GM21390 (cell line): ENCODE data around the gene PTPRD.

ENCODE experiments used
- ATAC-seq: cut with Tn5 transposase; IDR thresholded peaks from one replicate; pipeline ENCODE4 v1.9.1; 2021; ENCODE audit not compliant: unreplicated experiment

PTPRD gene

GRCh38 chr9:10204276-10204675, 408.5 kb downstream of the PTPRD start:
- ATAC-seq: no peak

DNA sequence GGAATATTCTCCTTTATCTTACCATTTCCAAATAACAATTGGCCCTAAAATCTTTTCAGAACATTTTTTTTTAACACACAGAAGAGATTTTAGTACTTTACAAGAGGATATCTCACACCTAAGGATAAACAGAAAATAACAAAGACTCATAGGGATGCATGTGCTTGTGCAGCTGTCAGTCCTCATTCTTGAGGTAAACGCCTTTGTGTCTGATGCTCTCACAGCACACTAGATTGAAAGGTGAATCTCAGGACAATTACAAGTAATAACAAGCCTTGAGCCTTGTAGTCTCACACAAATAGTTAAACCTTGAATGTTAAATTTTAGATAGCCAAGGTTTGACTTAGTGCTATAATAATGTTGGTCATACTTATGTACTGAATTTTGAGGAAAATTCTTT, 439.2 kb downstream of the PTPRD start:
- no peak for ATAC-seq

GRCh38 chr9:10172476-10172875, 440.3 kb downstream of the PTPRD start:
- ATAC-seq: no peak

- no peak for ATAC-seq
Measured at GRCh38 chr9:10168241-10168640, 444.6 kb downstream of the PTPRD start.

GRCh38 chr9:10148796-10149195, 464.0 kb downstream of the PTPRD start:
- no peak for ATAC-seq

GRCh38 chr9:10146517-10147331, 466.1 kb downstream of the PTPRD start:
- no peak for ATAC-seq

GRCh38 chr9:10144355-10144754, 468.4 kb downstream of the PTPRD start:
- ATAC-seq: no peak

DNA sequence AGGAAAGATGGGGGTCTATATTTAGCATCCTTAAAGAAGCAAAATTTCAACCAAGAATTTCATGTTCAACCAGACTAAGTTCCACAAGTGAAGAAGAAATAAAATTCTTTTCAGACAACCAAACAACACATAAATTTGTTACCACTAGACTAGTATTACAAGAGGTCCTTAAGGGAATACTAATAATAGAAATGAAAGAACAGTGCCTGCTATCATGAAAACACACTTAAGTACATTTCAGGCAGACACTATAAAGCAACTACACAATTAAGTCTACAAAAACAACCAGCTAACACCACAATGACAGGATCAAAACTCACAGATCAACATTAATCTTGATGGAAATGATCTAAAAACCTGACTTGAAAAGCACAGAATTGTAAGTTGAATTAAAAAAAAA, 477.2 kb downstream of the PTPRD start:
- no peak for ATAC-seq

DNA sequence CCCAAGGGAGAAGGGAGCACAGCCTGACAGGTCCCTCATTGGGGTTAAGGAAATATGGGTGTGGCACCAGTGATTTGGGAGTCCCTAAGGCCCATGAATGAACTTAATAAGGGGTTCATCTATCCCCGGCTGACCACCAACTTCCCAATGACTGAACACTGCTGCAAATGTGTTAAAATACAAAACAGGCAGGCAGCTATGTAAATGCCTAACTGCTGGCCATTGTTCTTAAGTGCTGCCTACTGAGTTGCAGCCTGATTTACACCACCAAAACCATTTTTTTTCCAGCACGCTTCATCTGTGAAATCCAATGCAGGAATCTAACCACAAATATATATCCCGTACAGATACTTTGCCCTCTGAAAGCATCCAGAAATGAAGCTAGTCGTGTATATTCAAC, 478.5 kb downstream of the PTPRD start:
- ATAC-seq: no peak

- no peak for ATAC-seq
Measured at GRCh38 chr9:10130061-10130675, 482.6 kb downstream of the PTPRD start.

DNA sequence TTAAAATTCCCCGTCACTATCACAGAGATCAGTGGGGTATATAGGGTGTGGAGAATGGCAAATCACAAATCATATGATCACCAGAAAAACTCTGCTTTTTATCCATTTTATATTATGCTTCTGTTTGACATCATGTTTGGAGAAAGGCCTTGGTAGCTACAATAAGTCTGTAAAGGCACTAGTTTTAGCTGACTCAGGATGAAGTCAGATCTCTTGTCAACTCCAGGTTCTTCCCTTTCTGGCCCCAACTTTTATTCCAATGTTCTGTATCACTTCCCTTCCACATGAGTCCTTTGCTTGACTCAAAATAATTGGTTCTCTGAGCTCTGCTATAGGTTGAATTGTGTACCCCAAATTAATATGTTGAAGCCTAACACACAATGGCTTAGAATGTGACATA, 484.9 kb downstream of the PTPRD start:
- ATAC-seq: no peak

DNA sequence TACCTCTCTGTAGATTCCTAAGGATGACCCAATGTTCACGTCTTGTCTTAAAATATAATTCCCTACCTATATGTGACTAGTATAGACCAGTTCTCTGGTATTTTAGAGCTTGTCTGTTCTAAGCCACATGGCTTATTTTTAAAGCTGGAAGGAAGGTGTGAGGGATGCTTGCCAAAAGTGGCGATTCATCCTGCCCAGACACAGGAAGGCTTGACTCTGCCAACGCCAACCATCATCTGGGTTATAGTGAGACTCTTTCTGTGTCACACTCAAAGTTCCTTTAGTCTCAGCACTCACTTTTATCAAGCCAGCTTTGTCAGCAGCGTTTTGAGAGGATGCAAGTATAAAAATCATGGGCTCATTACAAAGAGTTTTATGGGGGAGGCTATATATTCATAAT, 500.0 kb downstream of the PTPRD start:
- no peak for ATAC-seq

DNA sequence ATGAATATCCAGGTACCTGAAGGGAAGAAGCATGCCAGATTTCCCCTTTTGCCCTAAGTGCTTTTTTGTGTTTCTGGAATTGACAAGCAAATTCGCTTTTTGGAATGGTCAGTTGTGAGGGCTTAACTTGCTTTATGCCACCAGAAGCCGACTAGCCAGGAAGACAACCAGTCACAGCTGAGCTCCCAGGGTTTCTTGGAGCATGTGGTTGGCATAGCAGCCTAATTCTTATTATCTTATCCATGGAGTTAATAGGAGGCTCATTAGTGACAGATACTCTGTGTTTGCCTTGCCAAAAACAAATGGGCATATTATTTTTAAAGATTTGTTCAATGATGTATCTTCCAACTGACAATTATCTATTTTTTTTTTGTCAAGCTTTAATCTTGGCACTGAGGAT, 500.7 kb downstream of the PTPRD start:
- ATAC-seq: no peak

- no peak for ATAC-seq
Measured at GRCh38 chr9:10108815-10109214, 504.0 kb downstream of the PTPRD start.

- no peak for ATAC-seq
Measured at GRCh38 chr9:10104774-10105173, 508.0 kb downstream of the PTPRD start.

GRCh38 chr9:10095208-10095607, 517.6 kb downstream of the PTPRD start:
- no peak for ATAC-seq

GRCh38 chr9:10094563-10094962, 518.2 kb downstream of the PTPRD start:
- no peak for ATAC-seq

DNA sequence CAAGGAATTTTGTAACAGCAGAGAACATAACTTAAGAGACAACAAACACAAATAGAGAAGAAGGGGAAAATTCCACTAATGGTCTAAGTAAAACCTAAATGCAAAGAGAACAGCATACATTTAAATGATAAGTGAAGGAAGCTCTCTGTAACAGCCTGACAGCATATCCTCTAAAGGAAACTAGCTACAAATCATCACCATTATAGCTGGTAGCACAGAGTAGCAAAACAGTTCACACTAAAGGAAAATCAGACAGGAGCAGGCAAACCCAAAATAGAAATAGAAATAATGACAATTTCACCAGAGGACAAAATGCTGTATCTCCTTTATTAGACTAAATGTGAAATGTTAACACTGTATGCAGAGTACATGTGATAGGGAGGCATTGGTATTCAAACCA, 532.8 kb downstream of the PTPRD start:
- ATAC-seq: no peak

- no peak for ATAC-seq
Measured at GRCh38 chr9:10079284-10079964, 533.4 kb downstream of the PTPRD start.

- no peak for ATAC-seq
Measured at GRCh38 chr9:10071579-10071978, 541.2 kb downstream of the PTPRD start.

DNA sequence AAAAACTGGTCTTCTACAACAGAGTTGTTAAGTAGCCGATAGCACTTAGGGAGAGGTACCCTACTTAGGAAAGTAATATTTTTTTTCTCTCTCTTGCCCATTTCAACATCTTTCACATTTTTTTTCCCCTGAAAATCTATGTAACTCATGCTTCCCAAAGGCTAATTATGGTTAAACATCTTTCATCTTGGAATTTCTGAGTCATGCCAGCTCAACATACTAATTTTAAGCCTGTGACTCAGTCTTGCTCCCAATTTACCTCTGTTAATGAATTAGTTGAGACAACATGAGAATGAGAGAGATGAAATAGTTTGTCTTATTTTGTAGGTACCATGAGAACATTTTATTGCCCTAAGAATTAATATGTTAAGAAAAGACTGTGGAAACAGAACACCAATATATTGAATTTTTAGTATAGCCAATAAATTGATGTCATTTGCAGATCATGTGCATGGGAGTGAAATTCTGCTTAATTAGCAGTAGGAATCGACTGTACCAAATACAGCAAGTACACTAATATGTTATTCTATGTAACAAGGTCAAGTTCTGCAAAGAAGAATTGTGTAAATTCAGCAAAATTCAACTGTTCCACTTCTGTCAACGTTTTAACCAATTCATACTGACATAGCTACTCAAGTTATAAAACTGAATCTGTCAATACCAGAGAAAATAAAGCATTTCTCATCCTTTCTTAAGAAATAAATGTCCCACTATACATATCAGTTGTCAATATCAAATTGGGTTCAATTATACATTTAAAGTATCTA, 550.0 kb downstream of the PTPRD start:
- no peak for ATAC-seq
